PC-3 (cell line): ENCODE data around the gene HRH1. TPM values are rescaled to one million over a fixed set of nuclear protein-coding genes. Genes with fewer than 3 reads are reported as not detected.

ENCODE experiments used
- ATAC-seq: fragments of 200-7000 bp; cut with Tn5 transposase; 2 replicates; pipeline ENCODE4 v1.9.1; 2020; ENCODE audit warnings: mild to moderate bottlenecking, moderate library complexity
- BruUV-seq: library from RNA; stranded (reverse); fragments of 400-500 nt; replicated peaks from 2 replicates; lab custom pipeline; 2021; lab: Mats Ljungman, UMichigan
- CTCF ChIA-PET: fragments of 300-600 bp; sonication (Branson Sonifier 250); formaldehyde crosslinking; loops from one replicate; lab custom pipeline; 2022; ENCODE audit warnings: antibody characterized with exemption; lab: Charles Lee
- POLR2A ChIA-PET: fragments of 300-600 bp; sonication (Branson Sonifier 250); formaldehyde crosslinking; loops from one replicate; lab custom pipeline; 2022; ENCODE audit warnings: antibody characterized with exemption; ENCODE audit not compliant: unreplicated experiment; lab: Charles Lee
- DNase-seq: peaks from one replicate; pipeline ENCODE4 v3.0.0-alpha.2; 2015
- H2AFZ ChIP-seq: fragments of 300-600 bp; sonication (generic); 2 replicates; pipeline ENCODE4 v1.6.0; 2016; ENCODE audit warnings: antibody characterized with exemption, low read length
- H3F3A ChIP-seq: fragments of 300-600 bp; sonication (generic); one replicate; pipeline ENCODE4 v1.6.0; 2017; ENCODE audit warnings: antibody characterized with exemption, low read length, control low read depth, mild to moderate bottlenecking; ENCODE audit not compliant: unreplicated experiment
- H3K27ac ChIP-seq: fragments of 300-600 bp; sonication (generic); 2 replicates; pipeline ENCODE4 v1.5.1; 2016; ENCODE audit warnings: mild to moderate bottlenecking, low read length
- H3K27me3 ChIP-seq: fragments of 300-600 bp; sonication (generic); 2 replicates; pipeline ENCODE4 v1.6.1; 2016; ENCODE audit warnings: low read length, mixed read lengths
- H3K36me3 ChIP-seq: fragments of 300-600 bp; sonication (generic); 2 replicates; pipeline ENCODE4 v1.6.1; 2016; ENCODE audit warnings: low read depth, mixed run types, low read length, mixed read lengths
- H3K4me1 ChIP-seq: fragments of 300-600 bp; sonication (generic); 2 replicates; pipeline ENCODE4 v1.5.1; 2016; ENCODE audit warnings: low read length; ENCODE audit not compliant: insufficient read depth
- H3K4me2 ChIP-seq: fragments of 300-600 bp; sonication (generic); 2 replicates; pipeline ENCODE4 v1.6.0; 2016; ENCODE audit warnings: low read length
- H3K4me3 ChIP-seq: fragments of 300-600 bp; sonication (generic); 2 replicates; pipeline ENCODE4 v1.5.1; 2016; ENCODE audit warnings: mild to moderate bottlenecking, low read length, mixed read lengths
- H3K79me2 ChIP-seq: fragments of 300-600 bp; sonication (generic); 2 replicates; pipeline ENCODE4 v1.6.1; 2017; ENCODE audit warnings: low read length, mixed read lengths
- H3K9ac ChIP-seq: fragments of 300-600 bp; sonication (generic); 2 replicates; pipeline ENCODE4 v1.6.0; 2016; ENCODE audit warnings: mild to moderate bottlenecking, low read length
- H3K9me2 ChIP-seq: fragments of 300-600 bp; sonication (generic); replicated peaks from 2 replicates; pipeline ENCODE4 v1.6.1; 2016; ENCODE audit warnings: mixed run types, low read length, mixed read lengths
- H3K9me3 ChIP-seq: fragments of 300-600 bp; sonication (generic); 2 replicates; pipeline ENCODE4 v1.6.1; 2016; ENCODE audit warnings: low read length, mixed read lengths
- H4K20me1 ChIP-seq: fragments of 300-600 bp; sonication (generic); 2 replicates; pipeline ENCODE4 v1.6.1; 2016; ENCODE audit warnings: low read length, mixed read lengths
- EZH2 ChIP-seq: fragments of 300-600 bp; sonication (generic); IDR thresholded peaks from one replicate; pipeline ENCODE4 v1.6.1; 2017; ENCODE audit warnings: antibody characterized with exemption, mild to moderate bottlenecking, low read length; ENCODE audit not compliant: unreplicated experiment
- EZH2phosphoT487 ChIP-seq: fragments of 300-600 bp; sonication (generic); IDR thresholded peaks from 2 replicates; pipeline ENCODE4 v1.6.1; 2018; ENCODE audit warnings: mild to moderate bottlenecking, antibody characterized with exemption, low read length, borderline replicate concordance
- intact Hi-C: fragments of 100-400 bp; cut with micrococcal nuclease; formaldehyde crosslinking; loops from 2 replicates; pipeline ENCODE4 v1.9.0; 2023
- total RNA-seq: library from RNA; depleted of rRNA; stranded (reverse); fragments of >200 nt; gene quantifications from 2 replicates; pipeline ENCODE4 v1.2.3, GENCODE V29; 2014
- TF ChIP-seq, protein P1 (sequence below): fragments of 300-600 bp; sonication (generic); conservative IDR thresholded peaks from 2 replicates; pipeline ENCODE4 v1.5.1; 2017; ENCODE audit warnings: antibody characterized with exemption, low read depth, mild to moderate bottlenecking, low read length

Gene HRH1
- total RNA-seq, 1 experiment from 2014 or later, result 5.9 TPM

DNA sequence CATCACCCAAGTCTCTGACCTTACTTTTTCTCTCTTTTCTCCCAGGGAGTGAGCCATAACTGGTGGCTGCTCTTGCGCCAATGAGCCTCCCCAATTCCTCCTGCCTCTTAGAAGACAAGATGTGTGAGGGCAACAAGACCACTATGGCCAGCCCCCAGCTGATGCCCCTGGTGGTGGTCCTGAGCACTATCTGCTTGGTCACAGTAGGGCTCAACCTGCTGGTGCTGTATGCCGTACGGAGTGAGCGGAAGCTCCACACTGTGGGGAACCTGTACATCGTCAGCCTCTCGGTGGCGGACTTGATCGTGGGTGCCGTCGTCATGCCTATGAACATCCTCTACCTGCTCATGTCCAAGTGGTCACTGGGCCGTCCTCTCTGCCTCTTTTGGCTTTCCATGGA lies 104.7 kb downstream of the HRH1 start:
- no peak overlapping the region for H3K4me3 ChIP-seq
- H4K20me1 ChIP-seq, result no peaks in the 10 kb centered on the region
- no peaks in the 10 kb centered on the region for H3K27me3 ChIP-seq
- no peaks in the 10 kb centered on the region for H3K9me3 ChIP-seq
- TF ChIP-seq, protein P1, sequence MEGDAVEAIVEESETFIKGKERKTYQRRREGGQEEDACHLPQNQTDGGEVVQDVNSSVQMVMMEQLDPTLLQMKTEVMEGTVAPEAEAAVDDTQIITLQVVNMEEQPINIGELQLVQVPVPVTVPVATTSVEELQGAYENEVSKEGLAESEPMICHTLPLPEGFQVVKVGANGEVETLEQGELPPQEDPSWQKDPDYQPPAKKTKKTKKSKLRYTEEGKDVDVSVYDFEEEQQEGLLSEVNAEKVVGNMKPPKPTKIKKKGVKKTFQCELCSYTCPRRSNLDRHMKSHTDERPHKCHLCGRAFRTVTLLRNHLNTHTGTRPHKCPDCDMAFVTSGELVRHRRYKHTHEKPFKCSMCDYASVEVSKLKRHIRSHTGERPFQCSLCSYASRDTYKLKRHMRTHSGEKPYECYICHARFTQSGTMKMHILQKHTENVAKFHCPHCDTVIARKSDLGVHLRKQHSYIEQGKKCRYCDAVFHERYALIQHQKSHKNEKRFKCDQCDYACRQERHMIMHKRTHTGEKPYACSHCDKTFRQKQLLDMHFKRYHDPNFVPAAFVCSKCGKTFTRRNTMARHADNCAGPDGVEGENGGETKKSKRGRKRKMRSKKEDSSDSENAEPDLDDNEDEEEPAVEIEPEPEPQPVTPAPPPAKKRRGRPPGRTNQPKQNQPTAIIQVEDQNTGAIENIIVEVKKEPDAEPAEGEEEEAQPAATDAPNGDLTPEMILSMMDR, result no peak
- TF ChIP-seq EZH2phosphoT487, result no peak
- no peak for TF ChIP-seq EZH2
- H3K4me2 ChIP-seq, result no peak overlapping the region
- ATAC-seq (no peak), DNase-seq (no peak)
- H3K79me2 ChIP-seq, result no peaks in the 10 kb centered on the region
- no peaks in the 10 kb centered on the region for H3K9me2 ChIP-seq
- no peaks in the 10 kb centered on the region for H3K4me1 ChIP-seq
- no peak overlapping the region for H3K27ac ChIP-seq
- H3K36me3 ChIP-seq, result peaks cover 7% of the 10 kb centered on the region; the same call in 1 of the 2 replicates
- H2AFZ ChIP-seq, result no peak overlapping the region
- no peak overlapping the region for H3K9ac ChIP-seq
- no TSS peak for BruUV-seq
- no peaks in the 10 kb centered on the region for H3F3A ChIP-seq
- POLR2A ChIA-PET, result no interaction called here
- intact Hi-C loops, result no loop called here
- CTCF ChIA-PET, result interaction anchor here (0.6 kb wide), 1 partner anchor 87 kb away, joined by 3 read pairs; no protein-coding TSS in a partner anchor

DNA sequence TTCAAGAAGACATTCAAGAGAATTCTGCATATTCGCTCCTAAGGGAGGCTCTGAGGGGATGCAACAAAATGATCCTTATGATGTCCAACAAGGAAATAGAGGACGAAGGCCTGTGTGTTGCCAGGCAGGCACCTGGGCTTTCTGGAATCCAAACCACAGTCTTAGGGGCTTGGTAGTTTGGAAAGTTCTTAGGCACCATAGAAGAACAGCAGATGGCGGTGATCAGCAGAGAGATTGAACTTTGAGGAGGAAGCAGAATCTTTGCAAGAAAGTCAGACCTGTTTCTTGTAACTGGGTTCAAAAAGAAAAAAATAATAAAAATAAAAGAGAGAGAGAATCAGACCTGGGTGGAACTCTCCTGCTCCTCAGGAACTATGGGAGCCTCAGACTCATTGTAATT lies 106.2 kb downstream of the HRH1 start:
- no peaks in the 10 kb centered on the region for H3K9me2 ChIP-seq
- BruUV-seq, result no TSS peak
- no peaks in the 10 kb centered on the region for H3K9me3 ChIP-seq
- H2AFZ ChIP-seq, result no peak overlapping the region
- no peak overlapping the region for H3K27ac ChIP-seq
- DNase-seq (no peak), ATAC-seq (no peak)
- ChIA-PET CTCF (no interaction called here), POLR2A (no interaction called here)
- no peak overlapping the region for H3K4me2 ChIP-seq
- no peak overlapping the region for H3K9ac ChIP-seq
- no peaks in the 10 kb centered on the region for H4K20me1 ChIP-seq
- no peaks in the 10 kb centered on the region for H3K79me2 ChIP-seq
- H3F3A ChIP-seq, result no peaks in the 10 kb centered on the region
- H3K4me3 ChIP-seq, result no peak overlapping the region
- no peak for TF ChIP-seq EZH2
- TF ChIP-seq, protein P1, result no peak
- TF ChIP-seq EZH2phosphoT487, result no peak
- no peaks in the 10 kb centered on the region for H3K4me1 ChIP-seq
- H3K27me3 ChIP-seq, result no peaks in the 10 kb centered on the region
- 0 out of 2 replicates have a peak, but pooled peaks cover 3% of the 10 kb centered on the region for H3K36me3 ChIP-seq
- intact Hi-C loops, result loop anchor here (2.0 kb wide), 1 partner anchor 74 kb away; no protein-coding TSS in a partner anchor

DNA sequence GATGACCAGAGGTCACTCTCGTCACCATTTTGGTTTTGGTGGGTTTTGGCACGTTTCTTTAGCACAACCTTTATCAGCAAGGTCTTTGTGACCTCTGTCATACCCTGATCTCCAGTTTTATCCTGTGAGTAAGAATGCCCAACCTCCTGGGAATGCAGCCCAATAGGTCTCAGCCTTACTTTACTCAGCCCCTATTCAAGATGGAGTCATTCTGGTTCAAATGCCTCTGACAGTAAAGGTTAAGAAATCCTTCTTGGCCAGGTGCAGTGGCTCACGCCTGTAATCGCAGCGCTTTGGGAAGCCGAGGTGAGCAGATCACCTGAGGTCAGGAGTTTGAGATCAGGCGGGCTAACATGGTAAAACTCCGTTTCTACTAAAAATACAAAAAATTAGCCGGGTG lies 114.7 kb downstream of the HRH1 start:
- TF ChIP-seq EZH2phosphoT487, result no peak
- no peak for TF ChIP-seq EZH2
- TF ChIP-seq, protein P1, result no peak

More for the DNA sequence above, 114.7 kb downstream of the HRH1 start:
- Histone ChIP-seq H3K27me3 (no peaks in the 10 kb centered on the region), H3K79me2 (peaks cover 18% of the 10 kb centered on the region), H3K4me2 (no peak overlapping the region), H3K9me2 (no peaks in the 10 kb centered on the region), H2AFZ (no peak overlapping the region), H4K20me1 (0 out of 2 replicates have a peak, but pooled peaks cover 1% of the 10 kb centered on the region), H3K4me3 (no peak overlapping the region), H3K4me1 (peaks cover 16% of the 10 kb centered on the region), H3K9ac (no peak overlapping the region), H3F3A (no peaks in the 10 kb centered on the region), H3K36me3 (no peaks in the 10 kb centered on the region), H3K27ac (no peak overlapping the region), H3K9me3 (no peaks in the 10 kb centered on the region)
- intact Hi-C loops, result no loop called here
- DNase-seq (no peak), ATAC-seq (no peak)
- BruUV-seq, result no TSS peak
- ChIA-PET POLR2A (no interaction called here), CTCF (no interaction called here)
